ENCODE measurements around the gene MEIS2.

Gene MEIS2

DNA sequence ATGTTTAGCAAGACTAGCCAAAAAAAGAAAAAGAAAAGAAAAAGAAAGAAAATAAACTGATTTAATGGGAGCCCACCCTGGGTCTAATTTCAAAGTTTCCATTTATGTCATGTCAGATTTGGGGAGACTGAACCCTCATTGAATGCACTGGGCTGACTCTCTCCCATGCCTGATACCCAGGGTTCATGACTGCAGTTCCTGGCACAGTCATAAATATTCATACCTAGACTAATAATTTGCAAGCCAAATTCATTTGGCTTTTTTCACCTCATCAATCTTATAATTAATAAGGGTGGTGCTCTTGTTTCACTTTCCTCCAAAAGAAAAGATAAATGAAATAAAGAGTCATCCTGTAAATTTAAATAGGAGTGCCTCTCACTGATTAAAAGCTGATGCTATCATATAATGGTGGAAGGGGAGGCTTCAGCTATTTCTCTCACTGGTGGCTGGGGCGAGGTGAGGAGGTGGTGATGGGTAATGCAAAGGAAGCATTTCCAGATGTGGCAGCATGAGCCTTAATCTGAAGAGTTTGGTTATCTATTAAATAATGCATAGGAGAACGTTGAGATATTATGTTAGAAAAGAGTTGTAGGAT, 224.5 kb downstream of the MEIS2 start:
- DNase-seq, result no peak

- DNase-seq, result no peak
Observed at GRCh38 chr15:36874930-36875329, 225.4 kb downstream of the MEIS2 start.

DNA sequence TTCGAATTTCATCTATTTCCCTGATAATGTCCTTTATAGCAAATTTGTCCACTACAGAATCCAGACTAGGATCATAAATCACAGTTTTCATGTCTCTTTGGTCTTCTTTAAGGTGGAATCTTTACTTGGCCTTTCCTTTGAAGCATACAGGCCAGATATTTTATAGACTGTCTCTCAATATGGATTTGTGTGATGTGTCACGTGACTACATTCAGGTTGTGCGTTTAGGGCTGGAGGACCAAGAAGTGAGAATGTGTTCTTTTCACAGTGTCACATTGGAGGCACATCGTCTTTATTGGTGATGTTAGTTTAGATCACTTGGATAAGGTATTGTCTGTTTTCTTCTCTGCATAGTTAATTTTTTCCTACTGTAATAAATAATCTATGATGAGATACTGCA, 232.9 kb downstream of the MEIS2 start:
- DNase-seq, result no peak

- no peak for DNase-seq
Observed at GRCh38 chr15:36866896-36867295, 233.5 kb downstream of the MEIS2 start.

DNA sequence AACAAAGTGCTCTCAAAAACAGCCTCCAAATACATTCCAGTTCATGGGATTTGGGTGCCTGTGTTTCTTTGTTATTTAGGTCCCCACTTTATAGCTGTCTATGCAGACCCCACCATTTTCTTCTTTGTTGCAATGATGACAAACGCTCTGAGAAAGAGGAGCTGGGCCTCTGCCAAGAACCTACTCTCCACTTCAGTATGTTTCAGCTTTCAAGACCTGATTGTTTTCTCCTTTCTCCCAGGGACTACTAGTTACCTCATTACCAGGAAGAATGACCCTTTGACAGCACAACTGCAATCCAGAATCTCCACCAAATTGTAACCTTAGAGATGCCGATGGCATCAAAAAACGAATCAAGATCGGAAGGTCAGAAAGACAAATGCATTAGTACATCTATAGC, 236.8 kb downstream of the MEIS2 start:
- no peak for DNase-seq

- no peak for DNase-seq
Observed at GRCh38 chr15:36860792-36861191, 239.6 kb downstream of the MEIS2 start.

GRCh38 chr15:36858423-36858822, 241.9 kb downstream of the MEIS2 start:
- no peak for DNase-seq

DNA sequence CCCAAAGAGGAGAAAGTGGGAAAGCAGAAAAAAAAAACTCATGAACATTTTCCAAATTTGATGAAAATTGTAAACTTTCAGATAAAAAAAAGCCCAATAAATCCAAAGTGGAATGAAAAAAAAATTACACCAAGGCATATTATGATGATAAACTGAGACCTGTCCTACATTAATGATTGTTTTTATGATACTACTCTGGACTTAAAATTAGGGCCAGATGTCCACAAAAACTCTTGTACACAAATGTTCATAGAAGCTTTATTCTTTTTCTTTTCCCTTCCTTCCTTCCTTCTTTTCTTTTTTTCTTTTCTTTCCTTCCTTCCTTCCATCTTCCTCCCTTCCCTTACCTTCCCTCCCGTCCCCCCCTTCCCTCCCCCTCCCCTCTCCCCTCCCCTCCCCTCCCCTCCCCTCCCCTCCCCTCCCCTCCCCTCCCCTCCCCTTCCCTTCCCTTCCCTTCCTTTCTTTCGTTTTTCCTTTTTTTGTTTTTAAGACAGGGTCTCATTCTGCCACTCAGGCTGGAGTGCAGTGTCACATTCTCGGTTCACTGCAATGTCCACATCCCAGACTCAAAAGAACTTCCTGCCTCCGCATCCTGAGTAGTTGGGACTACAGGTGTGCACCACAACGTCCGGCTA, 243.9 kb downstream of the MEIS2 start:
- no peak for DNase-seq

DNA sequence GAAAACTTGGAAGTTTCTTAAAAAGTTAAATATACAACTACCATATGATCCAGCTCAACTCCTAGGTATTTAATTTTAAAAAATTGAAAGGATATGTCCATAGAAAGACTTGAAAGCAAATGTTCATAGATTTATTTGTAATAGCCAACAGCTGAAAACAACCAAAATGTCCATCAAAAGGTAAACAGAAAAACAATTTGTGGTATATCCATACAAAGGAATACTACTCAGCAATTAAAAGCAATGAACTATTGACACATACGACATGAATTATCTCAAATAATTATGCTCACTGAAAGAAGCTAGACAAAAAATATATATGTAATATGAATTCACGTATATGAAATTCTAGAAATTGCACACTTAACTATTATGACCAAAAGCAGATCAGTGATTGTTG, 249.5 kb downstream of the MEIS2 start:
- DNase-seq, result no peak

- no peak for DNase-seq
Observed at GRCh38 chr15:36845270-36845669, 255.1 kb downstream of the MEIS2 start.

DNA sequence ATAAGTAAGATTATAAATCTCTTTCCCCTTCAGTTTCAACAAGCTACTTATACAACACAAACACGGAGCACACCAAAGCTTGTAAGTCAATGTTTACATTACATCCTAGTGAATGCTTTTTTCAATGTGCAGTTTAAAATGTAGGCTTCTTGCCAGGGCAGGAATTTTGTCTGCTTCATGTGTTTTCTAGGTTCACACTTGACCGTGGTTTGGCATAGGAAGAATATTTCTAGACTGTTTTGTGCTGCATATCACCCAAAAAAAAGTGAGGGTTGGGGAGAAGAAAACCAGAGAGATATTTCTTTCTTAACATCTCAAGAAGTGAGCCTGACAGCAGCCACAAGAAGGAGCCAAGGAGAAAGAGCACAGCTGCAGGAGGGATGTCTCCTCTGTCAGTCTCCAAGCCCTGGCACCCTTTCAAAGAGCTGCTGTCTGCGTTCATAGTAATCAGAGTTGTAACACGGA, 255.8 kb downstream of the MEIS2 start:
- peak; percentile 86 for DNase-seq

DNA sequence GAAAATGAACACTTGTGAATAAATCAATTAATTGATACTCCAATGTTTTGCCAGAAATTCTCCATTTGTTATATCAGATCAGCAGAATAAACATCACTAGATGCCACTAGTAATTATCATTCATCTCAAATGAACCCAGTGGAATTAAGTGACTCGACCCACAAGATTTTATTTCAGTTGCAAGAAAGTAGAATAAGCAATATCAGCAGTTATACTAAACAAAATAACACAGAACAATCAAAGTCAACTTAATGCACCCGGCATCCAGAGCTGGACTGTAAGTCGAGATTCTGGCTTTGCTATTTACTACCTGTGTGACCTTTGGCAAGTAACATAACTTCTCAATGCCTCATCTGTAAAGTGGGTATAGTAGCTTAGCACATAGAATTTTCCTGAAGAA, 256.5 kb downstream of the MEIS2 start:
- no peak for DNase-seq

GRCh38 chr15:36841193-36841592, 259.2 kb downstream of the MEIS2 start:
- DNase-seq, result no peak
